T follicular helper cell (primary cell): ENCODE data around the gene ZSCAN5A.
A peak's percentile ranks its signal among the peaks of the same experiment; 100 is the strongest.
"Not testable (repeated sequence)": the region's sequence is repeated elsewhere in the genome, so short reads cannot be mapped to it uniquely, and the experiment has no call there.

Experiments used
- DNase-seq: peaks from one replicate; pipeline ENCODE4 v3.0.0-alpha.2; 2020; ENCODE audit warnings: low read depth

Gene ZSCAN5A

GRCh38 chr19:56271151-56271550, 43.5 kb downstream of the ZSCAN5A start:
- no peak for DNase-seq

DNA sequence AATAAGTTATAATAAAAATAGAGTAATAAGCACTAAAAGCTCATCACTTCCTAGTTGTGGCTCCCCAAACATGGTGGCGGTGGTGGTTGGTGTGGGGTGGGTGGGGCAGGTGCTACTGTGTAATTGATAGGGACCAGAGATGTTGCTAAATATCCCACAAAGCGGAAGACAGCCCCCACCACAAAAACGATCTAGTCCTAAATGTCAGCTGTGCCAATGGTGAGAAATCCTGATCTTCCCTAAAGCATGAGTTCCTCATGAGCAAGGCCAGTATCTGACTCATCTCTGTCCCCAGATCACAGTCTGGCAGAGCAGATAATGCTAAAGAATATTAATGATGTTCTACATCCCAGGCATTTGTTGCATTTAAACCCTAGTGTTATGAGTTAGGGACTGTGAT, 44.0 kb downstream of the ZSCAN5A start:
- DNase-seq, result no peak

- DNase-seq, result no peak
Observed at GRCh38 chr19:56269348-56269747, 45.3 kb downstream of the ZSCAN5A start.

GRCh38 chr19:56266051-56266450, 48.6 kb downstream of the ZSCAN5A start:
- DNase-seq, result no peak

DNA sequence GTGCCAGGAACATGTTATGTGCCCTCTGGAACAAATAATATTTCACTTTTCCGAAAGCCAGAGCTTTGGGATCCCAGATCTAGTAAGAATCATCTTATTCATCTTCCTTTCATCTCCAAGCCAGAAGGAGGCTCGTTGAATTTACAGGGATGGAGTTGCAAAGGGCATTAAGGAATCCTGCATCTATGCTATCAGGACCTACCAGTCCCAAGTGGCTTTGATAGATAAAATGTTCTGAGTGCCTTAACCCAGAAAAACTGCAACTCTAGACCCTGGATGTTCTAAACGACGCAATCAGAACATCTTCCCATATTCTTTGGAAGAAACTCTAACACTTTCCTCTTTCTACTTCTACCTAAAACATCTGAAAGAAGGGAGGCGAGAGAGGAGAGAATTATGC, 51.3 kb downstream of the ZSCAN5A start:
- no peak for DNase-seq

DNA sequence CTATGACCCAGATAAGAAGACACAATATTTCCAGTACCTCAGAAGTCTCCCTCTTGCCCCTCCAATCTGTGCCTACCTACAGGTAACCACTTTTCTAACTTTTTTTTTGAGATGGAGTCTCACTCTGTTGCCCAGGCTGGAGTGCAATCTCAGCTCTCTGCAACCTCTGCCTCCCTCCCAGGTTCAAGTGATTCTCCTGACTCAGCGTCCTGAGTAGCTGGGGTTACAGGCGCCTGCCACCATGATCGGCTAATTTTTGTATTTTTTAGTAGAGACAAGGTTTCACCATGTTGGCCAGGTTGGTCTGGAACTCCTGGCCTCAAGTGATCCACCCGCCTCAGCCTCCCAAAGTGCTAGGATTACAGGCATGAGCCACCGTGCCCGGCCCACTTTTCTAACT, 52.7 kb downstream of the ZSCAN5A start:
- not testable (repeated sequence) for DNase-seq

DNA sequence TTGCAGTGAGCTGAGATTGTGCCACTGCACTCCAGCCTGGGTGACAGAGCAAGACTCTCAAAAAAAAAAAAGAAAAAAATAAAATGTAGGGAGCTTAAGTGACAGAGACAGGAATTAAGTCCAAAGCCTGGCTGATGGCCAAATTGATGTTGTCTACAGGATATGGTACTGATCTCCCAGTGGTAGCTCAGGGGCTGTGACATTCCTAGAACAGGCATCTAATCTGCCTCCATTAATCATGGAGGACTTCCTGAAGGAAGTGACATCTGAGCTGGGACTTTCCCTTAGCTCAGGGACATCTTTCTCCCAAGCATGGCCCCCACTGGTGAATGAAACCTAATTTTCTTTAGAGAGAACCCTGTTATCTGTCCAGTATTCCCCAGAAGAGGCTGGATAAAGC, 53.5 kb downstream of the ZSCAN5A start:
- no peak for DNase-seq

DNA sequence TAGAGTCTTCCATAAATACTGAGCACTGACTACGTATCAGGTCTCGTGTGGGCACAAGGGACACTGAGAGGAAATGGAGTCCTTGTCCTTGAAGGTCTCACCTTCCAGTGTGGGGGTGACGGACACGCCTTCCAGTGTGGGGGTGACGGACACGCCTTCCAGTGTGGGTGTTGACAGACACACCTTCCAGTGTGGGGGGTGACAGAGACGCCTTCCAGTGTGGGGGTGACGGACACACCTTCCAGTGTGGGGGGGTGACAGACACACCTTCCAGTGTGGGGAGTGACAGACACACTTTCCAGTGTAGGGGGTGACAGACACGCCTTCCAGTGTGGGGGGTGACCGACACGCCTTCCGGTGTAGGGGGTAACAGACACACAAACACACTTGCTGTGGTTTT, 56.4 kb downstream of the ZSCAN5A start:
- DNase-seq, result no peak

GRCh38 chr19:56253737-56254136, 60.9 kb downstream of the ZSCAN5A start:
- no peak for DNase-seq

- DNase-seq, result peak; percentile 48
Observed at GRCh38 chr19:56252699-56253422, 61.8 kb downstream of the ZSCAN5A start.

DNA sequence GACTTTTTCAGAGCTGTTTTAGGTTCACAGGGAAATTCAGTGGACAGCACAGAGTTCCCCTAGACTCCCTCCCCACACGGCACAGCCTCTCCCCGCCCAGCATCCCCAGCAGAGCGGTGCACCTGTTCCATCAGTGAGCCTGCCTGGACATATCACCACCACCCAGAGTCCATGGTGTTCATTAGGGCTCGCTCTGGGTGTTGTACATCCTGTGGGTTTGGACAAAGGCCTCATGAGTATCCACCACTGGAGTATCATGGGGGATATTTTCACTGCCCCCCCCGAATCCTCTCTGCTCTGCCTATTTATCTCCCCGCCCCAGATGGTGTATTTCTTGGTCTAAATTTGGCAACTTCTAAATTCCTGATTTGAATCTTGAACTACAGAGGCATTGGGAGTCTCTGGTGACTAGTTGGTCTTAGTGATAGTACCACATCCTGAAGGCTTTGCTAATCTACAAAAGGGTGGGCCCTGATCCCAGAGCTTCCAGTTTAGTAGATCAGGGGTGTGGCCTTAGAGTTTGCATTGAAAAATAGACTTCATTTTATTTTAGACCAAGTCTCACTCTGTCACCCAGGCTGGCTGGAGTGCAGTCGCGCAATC, 65.8 kb downstream of the ZSCAN5A start:
- DNase-seq, result not testable (repeated sequence)

- DNase-seq, result not testable (repeated sequence)
Observed at GRCh38 chr19:56245764-56246163, 68.9 kb downstream of the ZSCAN5A start.

GRCh38 chr19:56245121-56245740, 69.4 kb downstream of the ZSCAN5A start:
- no peak for DNase-seq

DNA sequence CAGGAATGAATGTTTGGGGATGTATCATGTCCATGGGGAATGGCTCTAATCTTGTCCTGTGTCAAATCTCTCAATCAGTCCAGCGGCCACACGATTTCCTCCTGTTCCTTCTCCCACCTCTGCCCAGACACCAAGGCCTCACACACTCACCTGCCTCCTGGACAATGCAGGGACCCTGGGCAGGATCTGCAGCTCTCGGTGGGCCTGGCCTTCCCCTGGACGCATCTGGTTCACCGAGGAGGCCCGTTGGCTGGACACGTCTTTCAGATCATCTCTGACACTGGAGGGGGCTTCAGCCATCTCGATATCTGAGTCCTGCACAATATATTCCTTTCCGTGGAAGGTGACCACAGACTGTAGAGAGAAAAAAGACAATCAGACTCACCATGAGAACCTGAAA, 91.2 kb downstream of the ZSCAN5A start:
- DNase-seq, result no peak

GRCh38 chr19:56222901-56223300, 91.7 kb downstream of the ZSCAN5A start:
- DNase-seq, result no peak

GRCh38 chr19:56221851-56222250, 92.8 kb downstream of the ZSCAN5A start:
- DNase-seq, result no peak

- DNase-seq, result not testable (repeated sequence)
Observed at GRCh38 chr19:56221442-56221841, 93.2 kb downstream of the ZSCAN5A start.

- no peak for DNase-seq
Observed at GRCh38 chr19:56218961-56219360, 95.7 kb downstream of the ZSCAN5A start.

GRCh38 chr19:56217039-56217949, 97.3 kb downstream of the ZSCAN5A start:
- DNase-seq, result no peak

DNA sequence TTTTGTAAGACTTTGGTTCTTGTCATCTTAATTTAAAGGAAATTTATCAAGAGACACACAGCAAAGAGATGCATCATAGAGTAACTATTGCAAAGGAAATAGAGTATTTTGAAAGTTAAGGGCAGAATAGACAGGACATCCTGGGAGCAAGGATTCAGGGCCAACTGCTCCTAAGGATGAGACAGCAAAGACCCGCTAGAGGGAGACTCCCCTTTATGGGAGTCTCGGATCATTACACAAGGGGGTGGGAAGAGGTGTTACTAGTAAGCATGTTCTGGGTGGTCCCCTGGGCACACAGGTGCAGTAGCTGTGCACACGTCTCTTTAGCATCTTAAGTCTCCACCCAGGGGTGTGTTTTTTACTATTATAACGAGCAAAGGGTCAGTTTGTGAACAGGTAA, 102.9 kb downstream of the ZSCAN5A start:
- no peak for DNase-seq

GRCh38 chr19:56210036-56210435, 104.6 kb downstream of the ZSCAN5A start:
- DNase-seq, result not testable (repeated sequence)

- DNase-seq, result no peak
Observed at GRCh38 chr19:56209091-56209490, 105.5 kb downstream of the ZSCAN5A start.
